ENCODE data around the gene AJAP1. TPM values are rescaled to one million over a fixed set of nuclear protein-coding genes. Genes with fewer than 3 reads are reported as not detected.

The AJAP1 gene
- total RNA-seq, 1 donor from 2014 or later = 0.21 TPM

DNA sequence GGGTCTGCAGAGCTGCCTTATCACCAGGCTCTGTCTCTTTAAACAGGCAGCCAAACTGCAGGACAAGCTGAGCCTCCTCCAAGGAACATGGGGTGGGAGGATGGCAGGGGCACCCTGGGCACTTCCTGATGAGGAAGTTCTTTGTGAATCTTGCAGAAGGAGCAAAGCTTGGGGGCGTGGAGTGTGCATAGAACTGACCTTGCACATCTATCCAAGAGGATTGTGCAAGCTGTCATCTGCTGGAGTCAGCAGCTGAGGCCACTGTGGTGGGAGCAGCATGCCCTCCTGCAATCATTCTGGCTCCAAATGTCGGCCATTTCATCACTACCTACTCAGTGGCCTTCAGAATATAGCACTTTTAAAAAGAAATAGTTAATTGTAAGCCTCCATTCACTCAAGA lies 182.2 kb downstream of the AJAP1 start:
- H3K9me3 Mint-ChIP-seq (ENCODE audit: unreplicated experiment) = no peaks in the 10 kb centered on the region
- no peak for DNase-seq (ENCODE audit: low spot score)
- no peaks in the 10 kb centered on the region for H3K4me1 Mint-ChIP-seq (ENCODE audit: unreplicated experiment)

GRCh38 chr1:4837031-4837600 lies 182.7 kb downstream of the AJAP1 start:
- DNase-seq (ENCODE audit: low spot score) = no peak
- H3K27ac Mint-ChIP-seq (ENCODE audit: unreplicated experiment) = no peak overlapping the region
- H3K4me1 Mint-ChIP-seq (ENCODE audit: unreplicated experiment) = no peaks in the 10 kb centered on the region
- no peak for TF ChIP-seq CTCF (IDR thresholded peaks at IDR 0.05; ENCODE audit: unreplicated experiment)
- H3K36me3 Mint-ChIP-seq (ENCODE audit: low read depth, unreplicated experiment) = no peaks in the 10 kb centered on the region
- no peaks in the 10 kb centered on the region for H3K27me3 Mint-ChIP-seq (ENCODE audit: unreplicated experiment)
- no peaks in the 10 kb centered on the region for H3K9me3 Mint-ChIP-seq (ENCODE audit: unreplicated experiment)
- H3K4me3 Mint-ChIP-seq (ENCODE audit: unreplicated experiment) = no peak overlapping the region

More for the DNA sequence above, 182.2 kb downstream of the AJAP1 start:
- H3K27ac Mint-ChIP-seq (ENCODE audit: unreplicated experiment) = no peak overlapping the region
- no peaks in the 10 kb centered on the region for H3K36me3 Mint-ChIP-seq (ENCODE audit: low read depth, unreplicated experiment)
- H3K4me3 Mint-ChIP-seq (ENCODE audit: unreplicated experiment) = no peak overlapping the region
- H3K27me3 Mint-ChIP-seq (ENCODE audit: unreplicated experiment) = no peaks in the 10 kb centered on the region
- no peak for TF ChIP-seq CTCF (IDR thresholded peaks at IDR 0.05; ENCODE audit: unreplicated experiment)

- no peak for DNase-seq (ENCODE audit: low spot score)
- H3K4me3 Mint-ChIP-seq (ENCODE audit: unreplicated experiment) = no peak overlapping the region
- no peaks in the 10 kb centered on the region for H3K27me3 Mint-ChIP-seq (ENCODE audit: unreplicated experiment)
- no peak for TF ChIP-seq CTCF (IDR thresholded peaks at IDR 0.05; ENCODE audit: unreplicated experiment)
- H3K36me3 Mint-ChIP-seq (ENCODE audit: low read depth, unreplicated experiment) = no peaks in the 10 kb centered on the region
- H3K9me3 Mint-ChIP-seq (ENCODE audit: unreplicated experiment) = no peaks in the 10 kb centered on the region
- no peaks in the 10 kb centered on the region for H3K4me1 Mint-ChIP-seq (ENCODE audit: unreplicated experiment)
- H3K27ac Mint-ChIP-seq (ENCODE audit: unreplicated experiment) = no peak overlapping the region
Observed at GRCh38 chr1:4837752-4838151, 183.3 kb downstream of the AJAP1 start.

DNA sequence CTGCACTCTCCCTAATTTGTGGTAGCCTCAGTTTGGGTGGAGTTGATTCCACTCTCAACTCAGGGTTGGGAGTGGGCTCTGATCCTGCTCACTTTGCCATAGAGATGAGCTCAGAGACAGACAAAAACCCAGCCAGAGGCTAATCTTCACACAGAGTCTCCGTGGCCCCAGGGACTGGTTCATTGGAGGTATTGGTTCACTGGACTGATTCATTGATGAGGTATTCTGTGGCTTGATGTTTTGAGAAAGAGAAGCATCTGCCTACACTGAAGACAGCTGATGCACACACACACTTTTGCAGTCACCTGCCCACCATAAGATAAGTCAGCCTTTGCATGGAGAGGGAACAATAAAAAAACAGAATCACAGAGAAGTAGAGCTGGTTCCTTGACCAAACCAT lies 183.8 kb downstream of the AJAP1 start:
- Mint-ChIP-seq H3K9me3 (ENCODE audit: unreplicated experiment) (no peaks in the 10 kb centered on the region), H3K27me3 (ENCODE audit: unreplicated experiment) (no peaks in the 10 kb centered on the region), H3K4me1 (ENCODE audit: unreplicated experiment) (no peaks in the 10 kb centered on the region), H3K27ac (ENCODE audit: unreplicated experiment) (no peak overlapping the region), H3K36me3 (ENCODE audit: low read depth, unreplicated experiment) (no peaks in the 10 kb centered on the region), H3K4me3 (ENCODE audit: unreplicated experiment) (no peak overlapping the region)
- TF ChIP-seq CTCF (IDR thresholded peaks at IDR 0.05; ENCODE audit: unreplicated experiment) = no peak
- no peak for DNase-seq (ENCODE audit: low spot score)
